Fibroblast of villous mesenchyme (primary cell): ENCODE measurements around the gene MVK. TPM values are rescaled to one million over a fixed set of nuclear protein-coding genes. Genes with fewer than 3 reads are reported as not detected.

ENCODE experiments used
- DNase-seq: peaks from one replicate; pipeline ENCODE4 v3.0.0-alpha.2; 2010; ENCODE audit warnings: low read depth
- H3K4me3 ChIP-seq: 2 replicates; pipeline ENCODE4 v1.5.1; 2011; ENCODE audit warnings: low read depth, mild to moderate bottlenecking, low read length
- CTCF ChIP-seq: IDR thresholded peaks from 2 replicates; pipeline ENCODE4 v1.5.1; 2012; ENCODE audit warnings: low read depth, mild to moderate bottlenecking, low read length; ENCODE audit not compliant: insufficient read depth
- total RNA-seq: library from RNA; depleted of rRNA; stranded (reverse); fragments of >200 nt; gene quantifications from 2 replicates; pipeline ENCODE4 v1.2.3, GENCODE V29; 2012

The MVK gene
- total RNA-seq, 1 donor, result 29.8 TPM

- no peak for TF ChIP-seq CTCF
- no peak overlapping the region for H3K4me3 ChIP-seq
- no peak for DNase-seq
These were observed 65.1 kb downstream of the MVK start for GRCh38 chr12:109638735-109639134.

- no peak for DNase-seq
- H3K4me3 ChIP-seq, result no peak overlapping the region
- no peak for TF ChIP-seq CTCF
These were observed 65.7 kb downstream of the MVK start for GRCh38 chr12:109639151-109639872.

DNA sequence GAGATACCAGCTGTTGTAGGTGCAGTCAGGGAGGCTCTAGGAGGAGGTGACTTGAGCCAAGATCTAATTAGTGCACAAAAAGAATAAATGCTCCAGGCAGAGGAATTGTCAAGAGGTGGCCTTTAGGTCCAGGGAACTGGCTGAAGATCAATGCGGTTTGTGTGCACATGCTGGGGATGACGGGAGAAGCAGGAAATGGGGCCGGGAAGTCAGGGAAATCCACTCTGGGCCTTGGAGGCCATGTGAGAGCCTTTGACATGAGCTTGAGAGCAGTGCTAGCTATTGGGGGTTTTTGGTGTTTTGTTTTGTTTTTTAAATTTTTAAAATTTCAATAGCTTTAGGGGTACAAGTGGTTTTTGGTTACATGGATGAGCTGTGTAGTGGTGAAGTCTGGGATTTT is 67.4 kb downstream of the MVK start:
- DNase-seq, result no peak
- H3K4me3 ChIP-seq, result no peak overlapping the region
- TF ChIP-seq CTCF, result no peak

DNA sequence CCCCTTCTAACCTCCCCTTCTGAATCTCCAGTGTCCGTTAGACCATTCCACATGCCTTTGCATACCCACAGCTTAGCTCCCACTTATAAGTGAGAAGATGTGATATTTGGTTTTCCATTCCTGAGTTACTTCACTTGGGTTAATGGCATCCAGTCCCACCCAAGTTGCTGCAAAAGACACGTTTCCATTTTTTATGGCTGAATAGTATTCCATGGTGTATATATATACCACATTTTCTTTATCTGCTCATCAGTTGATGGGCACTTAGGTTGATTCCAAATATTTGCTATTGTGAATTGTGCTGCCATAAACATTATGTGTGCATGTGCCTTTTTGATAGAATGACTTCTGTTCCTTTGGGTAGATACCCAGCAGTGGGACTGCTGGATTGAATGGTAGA is 67.8 kb downstream of the MVK start:
- no peak for TF ChIP-seq CTCF
- DNase-seq, result no peak
- no peak overlapping the region for H3K4me3 ChIP-seq

GRCh38 chr12:109642506-109643132 is 69.0 kb downstream of the MVK start:
- DNase-seq, result no peak
- no peak for TF ChIP-seq CTCF
- no peak overlapping the region for H3K4me3 ChIP-seq

DNA sequence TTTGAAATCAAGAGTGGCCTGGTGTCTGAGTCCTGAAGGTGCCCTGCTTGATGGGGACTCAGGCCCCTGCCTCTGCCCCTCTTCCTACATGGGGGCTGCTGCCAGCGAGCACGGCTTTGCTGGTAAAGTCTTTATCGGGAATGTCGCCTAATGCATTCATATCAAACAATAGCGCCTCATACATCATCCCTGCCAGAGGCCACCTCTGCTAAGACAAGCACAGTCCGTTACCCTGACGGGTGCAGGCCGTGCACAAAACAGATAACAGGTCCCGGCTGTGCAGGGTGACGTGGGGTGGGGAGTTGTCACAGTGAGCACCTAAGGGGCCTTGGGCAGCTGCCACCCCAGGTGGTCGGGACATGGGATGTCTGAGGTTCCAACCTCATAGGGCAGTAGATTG is 71.6 kb downstream of the MVK start:
- TF ChIP-seq CTCF, result no peak
- no peak overlapping the region for H3K4me3 ChIP-seq
- no peak for DNase-seq

DNA sequence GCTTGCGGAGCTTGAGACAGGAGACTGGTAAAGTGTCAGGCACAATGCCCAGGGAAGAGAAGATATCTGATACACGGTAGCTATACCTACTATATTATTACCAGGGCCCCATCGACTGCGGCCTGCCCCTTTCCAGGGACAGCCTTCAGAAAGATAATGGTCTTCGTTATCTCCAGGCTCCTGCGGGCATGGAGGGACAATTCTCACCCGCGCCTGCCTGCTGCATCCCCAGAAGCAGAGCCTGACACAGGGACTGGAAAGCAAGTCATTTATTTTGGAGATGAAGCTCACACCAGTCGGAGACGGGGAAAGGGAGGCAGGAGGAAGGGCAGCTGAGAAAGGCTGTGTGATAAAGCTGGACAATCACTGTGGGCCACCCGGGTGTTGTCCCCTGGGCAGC is 72.1 kb downstream of the MVK start:
- TF ChIP-seq CTCF, result no peak
- no peak overlapping the region for H3K4me3 ChIP-seq
- DNase-seq, result no peak
